Measurements from ENCODE around the gene SRBD1.

SRBD1 gene

GRCh38 chr2:45634223-45634622 is 23.2 kb upstream of the SRBD1 start:
- DNase-seq: no peak

- no peak for DNase-seq
Measured at GRCh38 chr2:45631955-45632354, 20.9 kb upstream of the SRBD1 start.

- no peak for DNase-seq
Measured at GRCh38 chr2:45631319-45631718, 20.3 kb upstream of the SRBD1 start.

GRCh38 chr2:45629971-45630370 is 18.9 kb upstream of the SRBD1 start:
- DNase-seq: no peak

- DNase-seq: no peak
Measured at GRCh38 chr2:45627911-45628310, 16.8 kb upstream of the SRBD1 start.

- DNase-seq: peak; percentile 32
Measured at GRCh38 chr2:45626387-45627221, 15.5 kb upstream of the SRBD1 start.

- no peak for DNase-seq
Measured at GRCh38 chr2:45625824-45626223, 14.8 kb upstream of the SRBD1 start.

GRCh38 chr2:45623098-45623497 is 12.0 kb upstream of the SRBD1 start:
- DNase-seq: no peak

- no peak for DNase-seq
Measured at GRCh38 chr2:45622336-45623075, 11.4 kb upstream of the SRBD1 start.

- DNase-seq: no peak
Measured at GRCh38 chr2:45617496-45617895, 6.4 kb upstream of the SRBD1 start.

- no peak for DNase-seq
Measured at GRCh38 chr2:45616658-45617411, 5.8 kb upstream of the SRBD1 start.

- no peak for DNase-seq
Measured at GRCh38 chr2:45614871-45615415, 3.9 kb upstream of the SRBD1 start.

GRCh38 chr2:45614330-45614729 is 3.3 kb upstream of the SRBD1 start:
- DNase-seq: no peak

- no peak for DNase-seq
Measured at GRCh38 chr2:45612731-45613130, 1.7 kb upstream of the SRBD1 start.

GRCh38 chr2:45612285-45612684 is 1.2 kb upstream of the SRBD1 start:
- no peak for DNase-seq

GRCh38 chr2:45610281-45611019 is 617 bp downstream of the SRBD1 start:
- peak; percentile 51 for DNase-seq

GRCh38 chr2:45607701-45608100 is 3.4 kb downstream of the SRBD1 start:
- no peak for DNase-seq

GRCh38 chr2:45606796-45607195 is 4.3 kb downstream of the SRBD1 start:
- DNase-seq: no peak

GRCh38 chr2:45605116-45605515 is 6.0 kb downstream of the SRBD1 start:
- DNase-seq: no peak

- DNase-seq: no peak
Measured at GRCh38 chr2:45602624-45603023, 8.4 kb downstream of the SRBD1 start.

- DNase-seq: no peak
Measured at GRCh38 chr2:45598545-45598944, 12.5 kb downstream of the SRBD1 start.

GRCh38 chr2:45596761-45597160 is 14.3 kb downstream of the SRBD1 start:
- no peak for DNase-seq
